HCT116 (cell line): Measurements from ENCODE around the gene ATP1A1. TPM values are rescaled to one million over a fixed set of nuclear protein-coding genes. Genes with fewer than 3 reads are reported as not detected.

Experiments used
- ATAC-seq: fragments of 200-7000 bp; cut with Tn5 transposase; 2 replicates; pipeline ENCODE4 v1.9.1; 2020; ENCODE audit warnings: mild to moderate bottlenecking, moderate library complexity
- BruUV-seq: library from RNA; stranded (reverse); fragments of 400-500 nt; replicated peaks from 2 replicates; lab custom pipeline; 2021; lab: Mats Ljungman, UMichigan
- CTCF ChIA-PET: fragments of 300-600 bp; sonication (Branson Sonifier 250); formaldehyde crosslinking; loops from one replicate; lab custom pipeline; 2021; ENCODE audit warnings: antibody characterized with exemption; lab: Charles Lee
- POLR2A ChIA-PET: fragments of 300-600, 350-600 bp; sonication (Branson Sonifier 250); formaldehyde crosslinking; loops from one replicate; lab custom pipeline; 2021; ENCODE audit warnings: antibody characterized with exemption; lab: Charles Lee
- RAD21 ChIA-PET, 2 experiments: fragments of 300-600 bp; sonication (Branson Sonifier 250); formaldehyde crosslinking; loops; one replicate each; lab custom pipeline; 2023; ENCODE audit warnings: low total read pairs in 2 of 2; ENCODE audit not compliant: uncharacterized antibody in 2 of 2, unreplicated experiment in 2 of 2, low non-redundant PET in 1 of 2; lab: Charles Lee
- DNase-seq: peaks from one replicate; pipeline ENCODE4 v3.0.0-alpha.2; 2010; ENCODE audit warnings: low read depth, low spot score
- H2AFZ ChIP-seq: fragments of 200-600 bp; shearing (Covaris generic), sonication (generic); 2 replicates; pipeline ENCODE4 v1.6.1; 2017; ENCODE audit warnings: low read depth, mixed run types, mixed read lengths, antibody characterized with exemption, low read length; ENCODE audit not compliant: poor library complexity, severe bottlenecking
- H3K27ac ChIP-seq: 2 replicates; pipeline ENCODE4 v1.5.1; 2012; ENCODE audit warnings: low read depth, low read length
- H3K27me3 ChIP-seq: fragments of 200-600 bp; sonication (generic); 2 replicates; pipeline ENCODE4 v1.6.1; 2016; ENCODE audit warnings: mixed run types, low read length, mixed read lengths; ENCODE audit not compliant: insufficient read depth
- H3K36me3 ChIP-seq, 2 experiments: fragments of 200-500 bp in 1 of 2; fragments of 200-600 bp in 1 of 2; sonication (Bioruptor generic) in 1 of 2; sonication (generic) in 1 of 2; 2 replicates each; pipeline versions ENCODE4 v1.5.1 to v1.6.1; 2014 to 2016; ENCODE audit warnings: low read length in 2 of 2, inconsistent platforms in 1 of 2, mixed read lengths in 1 of 2, mixed run types in 1 of 2; ENCODE audit not compliant: insufficient read depth in 2 of 2, control insufficient read depth in 1 of 2
- H3K4me1 ChIP-seq, 2 experiments: fragments of 200-600 bp in 1 of 2; sonication (generic) in 1 of 2; 2 replicates each; pipeline versions ENCODE4 v1.5.1 to v1.6.1; 2012 to 2017; ENCODE audit warnings: low read length in 2 of 2, inconsistent platforms in 1 of 2, mild to moderate bottlenecking in 1 of 2, mixed read lengths in 1 of 2, mixed run types in 1 of 2, moderate library complexity in 1 of 2; ENCODE audit not compliant: insufficient read depth in 2 of 2, control insufficient read depth in 1 of 2
- H3K4me2 ChIP-seq: fragments of 200-600 bp; sonication (generic); 2 replicates; pipeline ENCODE4 v1.6.1; 2017; ENCODE audit warnings: mixed run types, low read length, mixed read lengths
- H3K4me3 ChIP-seq, 2 experiments: fragments of 200-600 bp in 1 of 2; sonication (generic) in 1 of 2; replicated peaks in 1 of 2; 2 replicates each; pipeline ENCODE4 v1.5.1; 2011 to 2016; ENCODE audit warnings: low read length in 2 of 2, control low read depth in 1 of 2, low read depth in 1 of 2, mild to moderate bottlenecking in 1 of 2, mixed read lengths in 1 of 2, mixed run types in 1 of 2
- H3K79me2 ChIP-seq: fragments of 200-600 bp; sonication (generic); 2 replicates; pipeline ENCODE4 v1.6.1; 2017; ENCODE audit warnings: mild to moderate bottlenecking, mixed run types, low read length, moderate library complexity, mixed read lengths; ENCODE audit not compliant: insufficient read depth
- H3K9ac ChIP-seq: fragments of 200-600 bp; sonication (generic); 2 replicates; pipeline ENCODE4 v1.6.1; 2016; ENCODE audit warnings: low read length, mixed read lengths
- H3K9me2 ChIP-seq: fragments of 200-600 bp; sonication (generic), shearing (Covaris generic); 2 replicates; pipeline ENCODE4 v1.6.1; 2017; ENCODE audit warnings: mixed run types, mild to moderate bottlenecking, moderate library complexity; ENCODE audit not compliant: insufficient read depth
- H3K9me3 ChIP-seq, 2 experiments: fragments of 200-500 bp in 1 of 2; fragments of 200-600 bp in 1 of 2; sonication (Bioruptor generic) in 1 of 2; sonication (generic) in 1 of 2; 2 replicates each; pipeline ENCODE4 v1.6.1; 2014 to 2017; ENCODE audit warnings: low read length in 2 of 2, mixed read lengths in 2 of 2, inconsistent platforms in 1 of 2, low read depth in 1 of 2, mild to moderate bottlenecking in 1 of 2, mixed run types in 1 of 2, moderate library complexity in 1 of 2; ENCODE audit not compliant: control insufficient read depth in 1 of 2, insufficient read depth in 1 of 2
- H4K20me1 ChIP-seq: fragments of 200-600 bp; sonication (generic), shearing (Covaris generic); 2 replicates; pipeline ENCODE4 v1.6.1; 2017; ENCODE audit warnings: mixed run types, mild to moderate bottlenecking, moderate library complexity; ENCODE audit not compliant: insufficient read depth
- CBX3 ChIP-seq: IDR thresholded peaks from 2 replicates; pipeline ENCODE4 v1.6.1; 2012; ENCODE audit warnings: low read depth
- CEBPB ChIP-seq: IDR thresholded peaks from 2 replicates; pipeline ENCODE4 v1.6.1; 2012; ENCODE audit warnings: low read depth
- ELF1 ChIP-seq: IDR thresholded peaks from 2 replicates; pipeline ENCODE4 v1.6.1; 2012; ENCODE audit warnings: low read depth, borderline replicate concordance
- EZH2 ChIP-seq: fragments of 200-600 bp; sonication (generic); IDR thresholded peaks from 2 replicates; pipeline ENCODE4 v1.6.1; 2017; ENCODE audit warnings: antibody characterized with exemption, mixed run types
- EZH2phosphoT487 ChIP-seq: fragments of 200-600 bp; IDR thresholded peaks from 2 replicates; pipeline ENCODE4 v1.6.1; 2018; ENCODE audit warnings: antibody characterized with exemption, borderline replicate concordance
- JUND ChIP-seq: IDR thresholded peaks from 2 replicates; pipeline ENCODE4 v1.6.1; 2012
- POLR2A ChIP-seq: IDR thresholded peaks from 2 replicates; pipeline ENCODE4 v1.7.0; 2011; ENCODE audit warnings: borderline replicate concordance; ENCODE audit not compliant: insufficient read depth, insufficient read length; ENCODE audit errors: extremely low read depth
- POLR2AphosphoS5 ChIP-seq: IDR thresholded peaks from 2 replicates; pipeline ENCODE4 v1.6.1; 2011; ENCODE audit warnings: mild to moderate bottlenecking, low read depth, low read length, moderate library complexity
- RAD21 ChIP-seq: IDR thresholded peaks from 2 replicates; pipeline ENCODE4 v1.6.1; 2012; ENCODE audit warnings: low read depth, mild to moderate bottlenecking
- SP1 ChIP-seq: IDR thresholded peaks from 2 replicates; pipeline ENCODE4 v1.6.1; 2012; ENCODE audit warnings: low read depth
- SRF ChIP-seq: IDR thresholded peaks from 2 replicates; pipeline ENCODE4 v1.6.1; 2012; ENCODE audit warnings: low read depth
- TCF7L2 ChIP-seq: IDR thresholded peaks from 2 replicates; pipeline ENCODE4 v1.7.0; 2011; ENCODE audit warnings: borderline replicate concordance, inconsistent platforms; ENCODE audit not compliant: insufficient read depth, insufficient read length; ENCODE audit errors: extremely low read depth
- ZFX ChIP-seq: fragments of 450-650 bp; IDR thresholded peaks from 2 replicates; pipeline ENCODE4 v1.6.1; 2017
- ZNF274 ChIP-seq: fragments of 200-500 bp; sonication (Bioruptor generic); IDR thresholded peaks from 2 replicates; pipeline ENCODE4 v1.6.1; 2014; ENCODE audit warnings: mild to moderate bottlenecking, low read depth, low read length, inconsistent platforms
- intact Hi-C: fragments of 100-400 bp; cut with micrococcal nuclease; formaldehyde crosslinking; loops from 2 replicates; pipeline ENCODE4 v1.10.0; 2022
- total RNA-seq: library from RNA; stranded (reverse); gene quantifications from one replicate; pipeline ENCODE4 v1.2.1, GENCODE V29; 2021; ENCODE audit not compliant: unreplicated experiment
- TF ChIP-seq, protein P1 (sequence below): IDR thresholded peaks from 2 replicates; pipeline ENCODE4 v1.6.1; 2012; ENCODE audit warnings: low read depth
- TF ChIP-seq, protein P2 (sequence below): IDR thresholded peaks from 2 replicates; pipeline ENCODE4 v1.6.1; 2012
- TF ChIP-seq, protein P3 (sequence below): IDR thresholded peaks from 2 replicates; pipeline ENCODE4 v1.6.1; 2012
- TF ChIP-seq, protein P4 (sequence below): IDR thresholded peaks from 2 replicates; pipeline ENCODE4 v1.6.1; 2011; ENCODE audit warnings: mild to moderate bottlenecking, low read length, moderate library complexity; ENCODE audit not compliant: insufficient replicate concordance; ENCODE audit errors: extremely low read depth
- TF ChIP-seq, protein P5 (sequence below), 3 experiments: fragments of 200-600 bp in 1 of 3; sonication (generic) in 1 of 3; IDR thresholded peaks in 2 of 3; conservative IDR thresholded peaks in 1 of 3; 2 replicates each; pipeline ENCODE4 v1.5.1; 2012 to 2017; ENCODE audit warnings: low read depth in 2 of 3, low read length in 2 of 3, antibody characterized with exemption in 1 of 3, borderline replicate concordance in 1 of 3, control low read depth in 1 of 3, mild to moderate bottlenecking in 1 of 3, mixed read lengths in 1 of 3, mixed run types in 1 of 3, moderate library complexity in 1 of 3; ENCODE audit not compliant: insufficient read depth in 1 of 3

The ATP1A1 gene
- total RNA-seq, 1 experiment from 2014 or later: 290 TPM

DNA sequence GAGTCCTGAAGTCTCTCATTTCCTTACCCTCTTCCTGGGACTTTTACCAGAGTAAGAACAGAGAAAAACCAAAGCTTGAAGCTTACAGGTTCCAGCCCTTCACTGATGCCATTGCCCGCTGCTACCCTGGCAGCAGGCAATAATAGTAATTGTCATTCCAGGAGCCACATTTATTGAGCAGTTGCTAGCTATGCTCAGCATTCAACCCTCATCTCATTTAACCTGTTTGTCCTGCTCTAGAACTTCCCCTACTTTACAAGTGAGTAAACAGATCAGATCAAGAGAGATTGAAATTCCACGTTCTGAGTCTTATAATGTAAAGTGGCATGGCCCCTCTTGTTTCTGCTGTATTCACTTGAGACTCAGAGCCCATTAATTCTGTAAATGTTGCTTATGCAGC, 80.4 kb downstream of the ATP1A1 start (continued):
- TF ChIP-seq, protein P1, sequence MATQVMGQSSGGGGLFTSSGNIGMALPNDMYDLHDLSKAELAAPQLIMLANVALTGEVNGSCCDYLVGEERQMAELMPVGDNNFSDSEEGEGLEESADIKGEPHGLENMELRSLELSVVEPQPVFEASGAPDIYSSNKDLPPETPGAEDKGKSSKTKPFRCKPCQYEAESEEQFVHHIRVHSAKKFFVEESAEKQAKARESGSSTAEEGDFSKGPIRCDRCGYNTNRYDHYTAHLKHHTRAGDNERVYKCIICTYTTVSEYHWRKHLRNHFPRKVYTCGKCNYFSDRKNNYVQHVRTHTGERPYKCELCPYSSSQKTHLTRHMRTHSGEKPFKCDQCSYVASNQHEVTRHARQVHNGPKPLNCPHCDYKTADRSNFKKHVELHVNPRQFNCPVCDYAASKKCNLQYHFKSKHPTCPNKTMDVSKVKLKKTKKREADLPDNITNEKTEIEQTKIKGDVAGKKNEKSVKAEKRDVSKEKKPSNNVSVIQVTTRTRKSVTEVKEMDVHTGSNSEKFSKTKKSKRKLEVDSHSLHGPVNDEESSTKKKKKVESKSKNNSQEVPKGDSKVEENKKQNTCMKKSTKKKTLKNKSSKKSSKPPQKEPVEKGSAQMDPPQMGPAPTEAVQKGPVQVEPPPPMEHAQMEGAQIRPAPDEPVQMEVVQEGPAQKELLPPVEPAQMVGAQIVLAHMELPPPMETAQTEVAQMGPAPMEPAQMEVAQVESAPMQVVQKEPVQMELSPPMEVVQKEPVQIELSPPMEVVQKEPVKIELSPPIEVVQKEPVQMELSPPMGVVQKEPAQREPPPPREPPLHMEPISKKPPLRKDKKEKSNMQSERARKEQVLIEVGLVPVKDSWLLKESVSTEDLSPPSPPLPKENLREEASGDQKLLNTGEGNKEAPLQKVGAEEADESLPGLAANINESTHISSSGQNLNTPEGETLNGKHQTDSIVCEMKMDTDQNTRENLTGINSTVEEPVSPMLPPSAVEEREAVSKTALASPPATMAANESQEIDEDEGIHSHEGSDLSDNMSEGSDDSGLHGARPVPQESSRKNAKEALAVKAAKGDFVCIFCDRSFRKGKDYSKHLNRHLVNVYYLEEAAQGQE: no peak
- no peak for TF ChIP-seq SRF
- TF ChIP-seq CEBPB: no peak
- TF ChIP-seq ZNF274: no peak
- TF ChIP-seq, protein P2, sequence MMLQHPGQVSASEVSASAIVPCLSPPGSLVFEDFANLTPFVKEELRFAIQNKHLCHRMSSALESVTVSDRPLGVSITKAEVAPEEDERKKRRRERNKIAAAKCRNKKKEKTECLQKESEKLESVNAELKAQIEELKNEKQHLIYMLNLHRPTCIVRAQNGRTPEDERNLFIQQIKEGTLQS: no peak
- no peak for TF ChIP-seq ZFX
- no peak for TF ChIP-seq JUND
- TF ChIP-seq ELF1: no peak
- TF ChIP-seq SP1: no peak
- no peak for TF ChIP-seq RAD21

DNA sequence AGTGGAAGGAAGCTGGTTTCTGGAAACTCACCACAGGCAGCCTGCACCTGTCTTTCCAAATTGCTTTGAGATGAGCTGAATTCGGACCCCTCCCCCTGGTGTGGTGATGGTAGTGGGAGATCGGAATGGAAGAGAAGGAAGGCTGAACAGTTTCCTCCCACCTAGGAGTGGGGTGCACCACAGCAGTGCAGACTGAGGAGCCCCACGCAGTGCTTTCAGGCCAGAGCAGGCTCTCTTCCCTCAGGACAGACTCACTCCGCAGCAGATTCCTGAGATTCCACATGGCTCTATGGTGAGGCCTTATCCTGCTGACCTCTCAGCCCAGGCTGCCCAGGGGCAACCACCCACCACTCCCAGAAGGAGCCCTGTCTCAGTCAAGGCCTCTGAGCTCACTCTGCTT, 80.9 kb downstream of the ATP1A1 start:
- no peaks in the 10 kb centered on the region for H3K79me2 ChIP-seq
- no peak for DNase-seq
- no peak overlapping the region for H3K9ac ChIP-seq
- no peaks in the 10 kb centered on the region for H4K20me1 ChIP-seq
- H3K9me3 ChIP-seq: no peaks in the 10 kb centered on the region
- H3K4me3 ChIP-seq: no peak overlapping the region
- no peaks in the 10 kb centered on the region for H3K4me1 ChIP-seq
- no peak overlapping the region for H3K27ac ChIP-seq
- H3K9me2 ChIP-seq: no peaks in the 10 kb centered on the region
- no peak for ATAC-seq
- no peak overlapping the region for H2AFZ ChIP-seq
- ChIA-PET POLR2A (no interaction called here), CTCF (no interaction called here), RAD21 (no interaction called here)
- no peak overlapping the region for H3K4me2 ChIP-seq
- no peaks in the 10 kb centered on the region for H3K36me3 ChIP-seq
- TF ChIP-seq, protein P3, sequence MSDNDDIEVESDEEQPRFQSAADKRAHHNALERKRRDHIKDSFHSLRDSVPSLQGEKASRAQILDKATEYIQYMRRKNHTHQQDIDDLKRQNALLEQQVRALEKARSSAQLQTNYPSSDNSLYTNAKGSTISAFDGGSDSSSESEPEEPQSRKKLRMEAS: no peak
- TF ChIP-seq, protein P4, sequence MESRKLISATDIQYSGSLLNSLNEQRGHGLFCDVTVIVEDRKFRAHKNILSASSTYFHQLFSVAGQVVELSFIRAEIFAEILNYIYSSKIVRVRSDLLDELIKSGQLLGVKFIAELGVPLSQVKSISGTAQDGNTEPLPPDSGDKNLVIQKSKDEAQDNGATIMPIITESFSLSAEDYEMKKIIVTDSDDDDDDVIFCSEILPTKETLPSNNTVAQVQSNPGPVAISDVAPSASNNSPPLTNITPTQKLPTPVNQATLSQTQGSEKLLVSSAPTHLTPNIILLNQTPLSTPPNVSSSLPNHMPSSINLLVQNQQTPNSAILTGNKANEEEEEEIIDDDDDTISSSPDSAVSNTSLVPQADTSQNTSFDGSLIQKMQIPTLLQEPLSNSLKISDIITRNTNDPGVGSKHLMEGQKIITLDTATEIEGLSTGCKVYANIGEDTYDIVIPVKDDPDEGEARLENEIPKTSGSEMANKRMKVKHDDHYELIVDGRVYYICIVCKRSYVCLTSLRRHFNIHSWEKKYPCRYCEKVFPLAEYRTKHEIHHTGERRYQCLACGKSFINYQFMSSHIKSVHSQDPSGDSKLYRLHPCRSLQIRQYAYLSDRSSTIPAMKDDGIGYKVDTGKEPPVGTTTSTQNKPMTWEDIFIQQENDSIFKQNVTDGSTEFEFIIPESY: no peak
- no peak for TF ChIP-seq TCF7L2
- TF ChIP-seq POLR2A: no peak
- TF ChIP-seq, protein P5, sequence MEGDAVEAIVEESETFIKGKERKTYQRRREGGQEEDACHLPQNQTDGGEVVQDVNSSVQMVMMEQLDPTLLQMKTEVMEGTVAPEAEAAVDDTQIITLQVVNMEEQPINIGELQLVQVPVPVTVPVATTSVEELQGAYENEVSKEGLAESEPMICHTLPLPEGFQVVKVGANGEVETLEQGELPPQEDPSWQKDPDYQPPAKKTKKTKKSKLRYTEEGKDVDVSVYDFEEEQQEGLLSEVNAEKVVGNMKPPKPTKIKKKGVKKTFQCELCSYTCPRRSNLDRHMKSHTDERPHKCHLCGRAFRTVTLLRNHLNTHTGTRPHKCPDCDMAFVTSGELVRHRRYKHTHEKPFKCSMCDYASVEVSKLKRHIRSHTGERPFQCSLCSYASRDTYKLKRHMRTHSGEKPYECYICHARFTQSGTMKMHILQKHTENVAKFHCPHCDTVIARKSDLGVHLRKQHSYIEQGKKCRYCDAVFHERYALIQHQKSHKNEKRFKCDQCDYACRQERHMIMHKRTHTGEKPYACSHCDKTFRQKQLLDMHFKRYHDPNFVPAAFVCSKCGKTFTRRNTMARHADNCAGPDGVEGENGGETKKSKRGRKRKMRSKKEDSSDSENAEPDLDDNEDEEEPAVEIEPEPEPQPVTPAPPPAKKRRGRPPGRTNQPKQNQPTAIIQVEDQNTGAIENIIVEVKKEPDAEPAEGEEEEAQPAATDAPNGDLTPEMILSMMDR (IDR thresholded peaks at IDR 0.05 in 2 of 3, conservative IDR thresholded peaks at IDR 0.05 in 1 of 3; ENCODE audit: borderline replicate concordance in 1 of 3, insufficient read depth in 1 of 3, low read depth in 2 of 3, low read length in 2 of 3): no peak
- no peak for TF ChIP-seq EZH2
- TF ChIP-seq EZH2phosphoT487: no peak
- no peak for TF ChIP-seq ZFX
- TF ChIP-seq CBX3: no peak
- TF ChIP-seq POLR2AphosphoS5: no peak
- no peak for TF ChIP-seq SRF
- no peak for TF ChIP-seq SP1
- no peak for TF ChIP-seq ZNF274
- TF ChIP-seq, all 23 proteins: peak for 0
- intact Hi-C loops: no loop called here
- H3K27me3 ChIP-seq: no peaks in the 10 kb centered on the region
- no TSS peak for BruUV-seq
